HepG2 (cell line): Measurements from ENCODE around the gene STEAP1. TPM values are rescaled to one million over a fixed set of nuclear protein-coding genes. Genes with fewer than 3 reads are reported as not detected.
A peak's percentile ranks its signal among the peaks of the same experiment; 100 is the strongest.

ENCODE experiments used
- CHD4 ChIP-seq: fragments of 200-600 bp; sonication (generic); IDR thresholded peaks from 2 replicates; pipeline ENCODE4 v1.7.0; 2017; ENCODE audit warnings: mild to moderate bottlenecking, low read length, borderline replicate concordance
- FOXP4 ChIP-seq: sonication (generic); formaldehyde crosslinking; IDR thresholded peaks from 2 replicates; pipeline ENCODE4 v1.4.0; 2020; ENCODE audit warnings: missing genetic modification reagents
- HNRNPH1 ChIP-seq: fragments of 200-400 bp; formaldehyde crosslinking; optimal IDR thresholded peaks from 2 replicates; pipeline ENCODE3; 2017; ENCODE audit warnings: mild to moderate bottlenecking, low read depth, low read length
- IRX3 ChIP-seq: sonication (generic); formaldehyde crosslinking; IDR thresholded peaks from 2 replicates; pipeline ENCODE4 v1.8.1; 2023; ENCODE audit warnings: mild to moderate bottlenecking, low read depth, missing genetic modification reagents, borderline replicate concordance
- KAT2B ChIP-seq: fragments of 150-350 bp; IDR thresholded peaks from 2 replicates; pipeline ENCODE4 v1.6.1; 2014; ENCODE audit warnings: low read depth, low read length, borderline replicate concordance
- RAD21 ChIP-seq: fragments of 450-650 bp; formaldehyde crosslinking; IDR thresholded peaks from 2 replicates; pipeline ENCODE4 v1.5.0; 2020; ENCODE audit warnings: mild to moderate bottlenecking
- SRY ChIP-seq: sonication (generic); formaldehyde crosslinking; IDR thresholded peaks from 2 replicates; pipeline ENCODE4 v1.8.0; 2022; ENCODE audit warnings: mild to moderate bottlenecking, missing genetic modification reagents
- SSRP1 ChIP-seq: IDR thresholded peaks from 2 replicates; pipeline ENCODE4 v1.6.1; 2016; ENCODE audit warnings: control low read depth
- TFAP4 ChIP-seq: sonication (generic); IDR thresholded peaks from 2 replicates; pipeline ENCODE4 v1.6.1; 2016; ENCODE audit warnings: low read depth, borderline replicate concordance
- THAP7 ChIP-seq: sonication (generic); formaldehyde crosslinking; IDR thresholded peaks from 2 replicates; pipeline ENCODE4 v1.8.1; 2023; ENCODE audit warnings: mild to moderate bottlenecking, missing genetic modification reagents
- ZBTB21 ChIP-seq: sonication (generic); formaldehyde crosslinking; IDR thresholded peaks from 2 replicates; pipeline ENCODE4 v1.4.0; 2020; ENCODE audit warnings: missing genetic modification reagents
- ZBTB40 ChIP-seq, 2 experiments: fragments of 450-650 bp in 1 of 2; sonication (generic) in 1 of 2; formaldehyde crosslinking in 1 of 2; IDR thresholded peaks; 2 replicates each; pipeline versions ENCODE4 v1.6.1 to v1.8.0; 2016 to 2022; ENCODE audit warnings: antibody characterized with exemption in 1 of 2, mild to moderate bottlenecking in 1 of 2, missing genetic modification reagents in 1 of 2
- ZBTB42 ChIP-seq: sonication (generic); formaldehyde crosslinking; IDR thresholded peaks from 2 replicates; pipeline ENCODE4 v1.5.0; 2020; ENCODE audit warnings: mild to moderate bottlenecking, missing genetic modification reagents
- ZC3H4 ChIP-seq: sonication (generic); formaldehyde crosslinking; IDR thresholded peaks from 2 replicates; pipeline ENCODE4 v1.4.0; 2020; ENCODE audit warnings: missing genetic modification reagents, borderline replicate concordance
- ZNF720 ChIP-seq: sonication (generic); formaldehyde crosslinking; IDR thresholded peaks from 2 replicates; pipeline ENCODE4 v1.4.0; 2020; ENCODE audit warnings: missing genetic modification reagents
- polyA plus RNA-seq, 8 experiments: library from polyadenylated mRNA; depleted of rRNA in 3 of 8; stranded (reverse) in 7 of 8; unstranded in 1 of 8; fragments of >200 nt; fragmentation: Illumina TruSeq in 4 of 8; extraction: Trizol in 4 of 8; gene quantifications; 2 replicates each; pipeline versions ENCODE4 v1.2.1 to v1.2.3, GENCODE V29; 2011 to 2016; ENCODE audit warnings: low read depth in 4 of 8, missing spikeins in 1 of 8, mixed read lengths in 1 of 8; ENCODE audit not compliant: insufficient read depth in 1 of 8
- total RNA-seq, 5 experiments: library from RNA; depleted of rRNA; stranded (reverse); fragments of >200 nt; fragmentation: Illumina TruSeq; extraction: Trizol; gene quantifications; 2 replicates each; pipeline ENCODE4 v1.2.3, GENCODE V29; 2016; ENCODE audit warnings: low read depth in 1 of 5

The STEAP1 gene
- total and polyA plus RNA-seq, 2 of the 13 experiments (the other 11 are each of a cell fraction or from before 2014, with no cell fraction given) = 23.2 to 24.2 TPM

GRCh38 chr7:90210981-90211380 lies 56.7 kb downstream of the STEAP1 start (continued):
- no peak for TF ChIP-seq ZBTB40 (IDR thresholded peaks at IDR 0.05)
- no peak for TF ChIP-seq ZBTB40 (CRISPR knock-in tag; IDR thresholded peaks at IDR 0.05)
- TF ChIP-seq ZBTB21 (CRISPR knock-in tag) = no peak
- TF ChIP-seq IRX3 (CRISPR knock-in tag) = no peak
- no peak for TF ChIP-seq HNRNPH1
- TF ChIP-seq FOXP4 = no peak
- TF ChIP-seq SRY (CRISPR knock-in tag) = no peak
- peak; percentile 27; the same call in 1 of the 2 replicates for TF ChIP-seq SSRP1 (CRISPR knock-in tag)
- TF ChIP-seq CHD4 = no peak
- TF ChIP-seq ZNF720 (CRISPR knock-in tag) = no peak
- TF ChIP-seq RAD21 (CRISPR knock-in tag) = no peak
- TF ChIP-seq THAP7 (CRISPR knock-in tag) = no peak
- no peak for TF ChIP-seq TFAP4
- peak; percentile 84; the same call in 1 of the 2 replicates for TF ChIP-seq ZC3H4
- TF ChIP-seq ZBTB42 = no peak
- TF ChIP-seq KAT2B = no peak
